Mucosa of descending colon (tissue), 3 donors: Measurements from ENCODE around the gene POU2F1. TPM values are rescaled to one million over a fixed set of nuclear protein-coding genes. Genes with fewer than 3 reads are reported as not detected.

Experiments
- ATAC-seq: fragments of 200-7000 bp; cut with Tn5 transposase; one replicate; pipeline ENCODE4 v1.9.1; 2020; ENCODE audit warnings: mild to moderate bottlenecking, moderate library complexity
- DNase-seq, 3 donors: peaks; one replicate each; pipeline ENCODE4 v3.0.0-alpha.2; 2020
- H3K36me3 ChIP-seq: fragments of 200-600 bp; one replicate; pipeline ENCODE4 v1.8.0; 2021; ENCODE audit warnings: low read depth, mild to moderate bottlenecking
- H3K4me1 ChIP-seq: fragments of 200-600 bp; one replicate; pipeline ENCODE4 v1.8.0; 2021; ENCODE audit warnings: low read depth, mild to moderate bottlenecking
- H3K4me3 ChIP-seq: fragments of 200-600 bp; one replicate; pipeline ENCODE4 v1.8.0; 2021; ENCODE audit warnings: mild to moderate bottlenecking
- H3K9me3 ChIP-seq: fragments of 200-600 bp; one replicate; pipeline ENCODE4 v1.8.0; 2021; ENCODE audit warnings: mild to moderate bottlenecking
- intact Hi-C, 2 donors: fragments of 100-400 bp; cut with DNase I in 1 of 2; cut with micrococcal nuclease in 1 of 2; formaldehyde crosslinking; loops; one replicate each; pipeline versions ENCODE4 v1.11.0 to v1.11.1; 2022; cut with DNase I, micrococcal nuclease
- total RNA-seq, 3 donors: library from RNA; stranded (reverse); fragmentation: NEBNext Ultra II Directional in 2 of 3; extraction: Animal tissue kit (Norgen Biotek cat#: 25700) in 2 of 3; gene quantifications; one replicate each; pipeline versions ENCODE4 v1.2.1 to v1.2.4, GENCODE V29; 2021 to 2023
- TF ChIP-seq, protein P1 (sequence below): fragments of 200-600 bp; IDR thresholded peaks from one replicate; pipeline ENCODE4 v1.8.0; 2022; ENCODE audit warnings: antibody characterized with exemption, mild to moderate bottlenecking
- donor health status: DM: no; HTN: no; CAD: no; lungs with moderate emphysema.
- donor health status: DM: no; HTN: no; CAD: no.
- donor health status: DM: no; HTN: yes; CAD: no.

Gene POU2F1
- total RNA-seq, 3 donors from 2014 or later, result 16.9 to 18.5 (median 18.0) TPM

DNA sequence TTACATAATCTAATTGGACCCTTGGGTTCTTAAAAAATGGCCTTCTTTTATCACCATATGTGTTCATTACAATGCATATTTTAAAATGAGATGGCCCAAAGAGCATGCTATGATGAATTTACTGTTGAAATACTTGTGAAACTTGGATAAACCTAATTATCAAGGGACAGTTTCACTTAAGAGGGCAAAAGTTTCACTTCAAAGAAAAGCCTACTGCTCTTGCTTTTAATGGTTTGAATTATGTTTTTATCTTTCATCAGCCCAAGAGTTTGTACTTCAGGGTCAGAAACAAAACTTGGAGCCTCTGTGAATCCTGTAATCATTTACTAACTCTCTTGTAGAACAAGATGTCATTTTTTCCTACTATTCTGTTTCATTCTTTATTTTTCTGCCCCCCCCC is 32.3 kb downstream of the POU2F1 start:
- DNase-seq, result no peak
- no peaks in the 10 kb centered on the region for H3K36me3 ChIP-seq

DNA sequence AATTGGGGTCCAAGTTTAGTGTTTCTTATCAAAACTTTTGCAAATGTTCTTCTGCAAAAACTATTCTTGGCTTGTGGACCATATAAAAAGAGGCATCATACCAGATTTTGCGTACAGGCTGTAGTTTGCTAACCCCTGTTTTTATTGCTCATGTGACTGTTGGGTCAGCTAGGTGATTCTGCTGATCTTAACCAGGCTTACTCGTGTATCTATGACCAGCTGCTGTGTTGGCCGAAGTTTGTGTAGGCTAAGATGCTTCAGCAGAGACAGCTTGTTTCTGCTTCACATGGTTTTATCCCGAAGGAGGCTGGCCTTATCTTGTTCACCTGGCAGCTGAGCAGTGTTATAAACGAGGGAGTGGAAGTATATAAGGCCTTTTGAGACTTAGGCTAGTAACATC is 38.2 kb downstream of the POU2F1 start:
- Histone ChIP-seq H3K4me3 (no peak overlapping the region), H3K36me3 (no peaks in the 10 kb centered on the region), H3K4me1 (peaks cover 13% of the 10 kb centered on the region), H3K9me3 (no peaks in the 10 kb centered on the region)
- peak in 1 of 3 donors; percentile 26 for DNase-seq
- intact Hi-C loops, result no loop called here
- TF ChIP-seq, protein P1, sequence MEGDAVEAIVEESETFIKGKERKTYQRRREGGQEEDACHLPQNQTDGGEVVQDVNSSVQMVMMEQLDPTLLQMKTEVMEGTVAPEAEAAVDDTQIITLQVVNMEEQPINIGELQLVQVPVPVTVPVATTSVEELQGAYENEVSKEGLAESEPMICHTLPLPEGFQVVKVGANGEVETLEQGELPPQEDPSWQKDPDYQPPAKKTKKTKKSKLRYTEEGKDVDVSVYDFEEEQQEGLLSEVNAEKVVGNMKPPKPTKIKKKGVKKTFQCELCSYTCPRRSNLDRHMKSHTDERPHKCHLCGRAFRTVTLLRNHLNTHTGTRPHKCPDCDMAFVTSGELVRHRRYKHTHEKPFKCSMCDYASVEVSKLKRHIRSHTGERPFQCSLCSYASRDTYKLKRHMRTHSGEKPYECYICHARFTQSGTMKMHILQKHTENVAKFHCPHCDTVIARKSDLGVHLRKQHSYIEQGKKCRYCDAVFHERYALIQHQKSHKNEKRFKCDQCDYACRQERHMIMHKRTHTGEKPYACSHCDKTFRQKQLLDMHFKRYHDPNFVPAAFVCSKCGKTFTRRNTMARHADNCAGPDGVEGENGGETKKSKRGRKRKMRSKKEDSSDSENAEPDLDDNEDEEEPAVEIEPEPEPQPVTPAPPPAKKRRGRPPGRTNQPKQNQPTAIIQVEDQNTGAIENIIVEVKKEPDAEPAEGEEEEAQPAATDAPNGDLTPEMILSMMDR, result no peak
- no peak for ATAC-seq

More for the DNA sequence above, 32.3 kb downstream of the POU2F1 start:
- ATAC-seq, result no peak
- Histone ChIP-seq H3K4me3 (no peak overlapping the region), H3K9me3 (no peaks in the 10 kb centered on the region), H3K4me1 (no peaks in the 10 kb centered on the region)
- TF ChIP-seq, protein P1, result no peak
- intact Hi-C loops, result no loop called here

- Histone ChIP-seq H3K4me1 (peaks cover 19% of the 10 kb centered on the region), H3K4me3 (no peak overlapping the region), H3K9me3 (no peaks in the 10 kb centered on the region), H3K36me3 (no peaks in the 10 kb centered on the region)
- TF ChIP-seq, protein P1, result no peak
- ATAC-seq (no peak), DNase-seq (no peak)
- intact Hi-C loops, result loop anchor here in 1 of 2 donors (10.0 kb wide), 1 partner anchor 272 kb away; no protein-coding TSS in a partner anchor
These were observed 42.1 kb downstream of the POU2F1 start for GRCh38 chr1:167262836-167263235.

GRCh38 chr1:167263344-167263743 is 42.7 kb downstream of the POU2F1 start:
- intact Hi-C loops, result loop anchor here in 1 of 2 donors (10.0 kb wide), 1 partner anchor 271 kb away; no protein-coding TSS in a partner anchor
- Histone ChIP-seq H3K36me3 (no peaks in the 10 kb centered on the region), H3K4me1 (peaks cover 19% of the 10 kb centered on the region), H3K9me3 (no peaks in the 10 kb centered on the region), H3K4me3 (no peak overlapping the region)
- ATAC-seq, result no peak
- TF ChIP-seq, protein P1, result no peak
- DNase-seq, result no peak

GRCh38 chr1:167263819-167264464 is 43.3 kb downstream of the POU2F1 start:
- peak; percentile 55 for ATAC-seq
- intact Hi-C loops, result loop anchor here in 1 of 2 donors (10.0 kb wide), 1 partner anchor 271 kb away; no protein-coding TSS in a partner anchor
- Histone ChIP-seq H3K4me3 (no peak overlapping the region), H3K9me3 (no peaks in the 10 kb centered on the region), H3K36me3 (no peaks in the 10 kb centered on the region), H3K4me1 (peaks cover 19% of the 10 kb centered on the region)
- DNase-seq, result no peak
- TF ChIP-seq, protein P1, result no peak
